PC-9 (cell line): ENCODE measurements around the gene SDK1.

Experiments
- CTCF ChIP-seq: fragments of 200-600 bp; sonication (generic); conservative IDR thresholded peaks from 2 replicates; pipeline ENCODE4 v1.6.1; 2017; ENCODE audit warnings: mixed run types, antibody characterized with exemption, mild to moderate bottlenecking, moderate library complexity
- EZH2 ChIP-seq: fragments of 200-600 bp; sonication (generic); IDR thresholded peaks from 2 replicates; pipeline ENCODE4 v1.8.0; 2017; ENCODE audit warnings: antibody characterized with exemption, low read depth

- no peak for TF ChIP-seq CTCF
- TF ChIP-seq EZH2: no peak
Measured at GRCh38 chr7:3961857-3962503, 660.9 kb downstream of the SDK1 start.
